GM12874 (cell line): ENCODE data around the gene RIN1.

ENCODE experiments used
- CTCF ChIP-seq: IDR thresholded peaks from 2 replicates; pipeline ENCODE4 v1.5.1; 2011; ENCODE audit warnings: low read depth, mild to moderate bottlenecking, control low read depth, low read length, moderate library complexity; ENCODE audit not compliant: insufficient read depth

RIN1 gene

GRCh38 chr11:66339686-66340483 lies 3.7 kb upstream of the RIN1 start:
- TF ChIP-seq CTCF = no peak

GRCh38 chr11:66339162-66339675 lies 3.0 kb upstream of the RIN1 start:
- no peak for TF ChIP-seq CTCF

- TF ChIP-seq CTCF = no peak
Measured at GRCh38 chr11:66338276-66339161, 2.3 kb upstream of the RIN1 start.

- TF ChIP-seq CTCF = no peak
Measured at GRCh38 chr11:66337103-66337899, 1.1 kb upstream of the RIN1 start.

- TF ChIP-seq CTCF = no peak
Measured at GRCh38 chr11:66335531-66336233, 552 bp downstream of the RIN1 start.

- TF ChIP-seq CTCF = no peak
Measured at GRCh38 chr11:66334605-66335442, 1.4 kb downstream of the RIN1 start.
